GM21526 (cell line): ENCODE data around the gene NEK2.
"Not testable (repeated sequence)": the region's sequence is repeated elsewhere in the genome, so short reads cannot be mapped to it uniquely, and the experiment has no call there.

ENCODE experiments used
- ATAC-seq: cut with Tn5 transposase; IDR thresholded peaks from one replicate; pipeline ENCODE4 v1.9.1; 2021; ENCODE audit warnings: moderate library complexity; ENCODE audit not compliant: unreplicated experiment, low FRiP score

The NEK2 gene

GRCh38 chr1:211675230-211676105, at the start of gene NEK2:
TSS of gene NEK2 (minus strand) at chr1:211675621. CDS start at chr1:211675479, 142 bp downstream.
- ATAC-seq = peak; percentile 88

DNA sequence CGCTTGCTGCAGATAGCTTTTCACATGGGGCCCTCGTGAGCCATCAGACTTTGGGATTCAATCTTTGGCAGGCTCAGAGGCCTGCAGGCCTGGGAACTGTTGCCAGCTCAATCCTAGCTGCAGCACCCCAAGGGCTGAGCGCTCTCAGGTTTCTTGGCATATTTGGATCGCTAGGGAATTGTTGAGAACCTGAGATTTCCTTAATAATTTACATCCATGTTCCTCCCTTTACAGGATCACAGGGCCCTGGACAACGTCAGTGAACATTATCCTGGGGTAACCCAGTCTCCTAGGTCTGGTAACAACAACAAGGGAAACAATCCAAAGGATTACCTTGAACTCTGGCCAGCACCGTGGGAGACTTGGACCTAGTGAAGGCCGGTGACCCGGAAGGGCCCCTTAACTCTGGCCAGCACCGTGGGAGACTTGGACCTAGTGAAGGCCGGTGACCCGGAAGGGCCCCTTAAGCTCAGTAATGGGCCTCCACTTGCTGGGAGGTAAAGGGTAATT, 49.3 kb upstream of the NEK2 start:
- no peak for ATAC-seq

DNA sequence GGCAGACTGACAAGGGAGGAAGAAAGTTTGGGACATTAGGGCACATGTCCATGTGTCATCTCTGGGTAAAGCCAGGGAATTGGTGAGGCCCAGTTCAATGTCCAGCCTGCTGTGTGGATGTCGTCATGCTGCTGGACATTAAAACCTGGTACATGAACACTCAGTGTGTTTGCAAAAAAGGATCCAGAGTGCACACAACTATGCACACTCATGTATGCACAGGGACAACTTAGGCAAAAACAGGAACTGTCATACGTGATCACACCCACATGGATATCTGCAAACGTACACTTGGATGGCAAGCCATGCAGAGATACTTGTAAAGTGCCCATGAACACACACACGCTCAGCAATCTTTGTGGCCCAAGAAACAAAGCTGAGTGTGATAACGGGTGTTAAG, 47.9 kb upstream of the NEK2 start:
- ATAC-seq = no peak

GRCh38 chr1:211722277-211723175, 47.1 kb upstream of the NEK2 start:
- no peak for ATAC-seq

GRCh38 chr1:211716555-211716954, 41.1 kb upstream of the NEK2 start:
- ATAC-seq = not testable (repeated sequence)

DNA sequence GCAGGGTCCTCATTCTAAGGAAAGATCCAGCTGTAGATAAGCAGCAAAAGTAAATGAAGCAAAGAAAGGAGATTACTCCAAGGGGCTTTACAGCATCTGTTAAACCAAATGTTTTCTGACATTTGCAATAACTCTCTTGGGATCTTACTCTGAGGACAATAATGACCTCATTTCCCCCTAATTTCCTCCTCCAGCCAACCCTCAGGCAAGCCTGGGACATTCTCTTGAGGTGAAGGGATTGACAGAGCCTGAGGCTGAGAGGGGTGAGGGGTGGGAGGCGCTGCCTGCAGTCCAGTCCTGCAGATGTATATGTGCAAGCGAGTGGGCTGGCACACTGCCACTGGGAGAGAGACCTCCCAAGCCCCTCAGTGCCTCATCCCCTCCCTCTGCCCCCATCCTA, 40.5 kb upstream of the NEK2 start:
- no peak for ATAC-seq

DNA sequence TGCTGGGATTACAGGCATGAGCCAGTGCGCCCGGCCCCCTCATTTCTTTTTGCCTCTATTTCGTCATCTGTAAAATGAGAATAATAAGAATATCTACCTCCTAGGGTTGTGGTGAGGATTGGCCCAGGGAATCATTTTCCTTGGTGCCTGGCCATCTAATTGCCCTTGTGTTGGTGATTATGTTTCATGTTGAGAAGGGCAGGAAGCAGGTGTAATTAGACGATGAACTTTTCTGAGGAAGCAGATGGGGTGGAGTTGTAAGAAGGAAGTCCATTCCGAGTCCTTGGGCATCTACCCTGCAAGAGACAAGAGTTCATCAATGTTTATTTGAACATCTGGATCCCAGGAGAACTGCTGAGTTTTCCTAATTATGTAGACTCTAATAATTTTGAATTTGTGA, 38.7 kb upstream of the NEK2 start:
- no peak for ATAC-seq

GRCh38 chr1:211713231-211713630, 37.8 kb upstream of the NEK2 start:
- ATAC-seq = no peak

GRCh38 chr1:211711315-211711705, 35.9 kb upstream of the NEK2 start:
- ATAC-seq = no peak

DNA sequence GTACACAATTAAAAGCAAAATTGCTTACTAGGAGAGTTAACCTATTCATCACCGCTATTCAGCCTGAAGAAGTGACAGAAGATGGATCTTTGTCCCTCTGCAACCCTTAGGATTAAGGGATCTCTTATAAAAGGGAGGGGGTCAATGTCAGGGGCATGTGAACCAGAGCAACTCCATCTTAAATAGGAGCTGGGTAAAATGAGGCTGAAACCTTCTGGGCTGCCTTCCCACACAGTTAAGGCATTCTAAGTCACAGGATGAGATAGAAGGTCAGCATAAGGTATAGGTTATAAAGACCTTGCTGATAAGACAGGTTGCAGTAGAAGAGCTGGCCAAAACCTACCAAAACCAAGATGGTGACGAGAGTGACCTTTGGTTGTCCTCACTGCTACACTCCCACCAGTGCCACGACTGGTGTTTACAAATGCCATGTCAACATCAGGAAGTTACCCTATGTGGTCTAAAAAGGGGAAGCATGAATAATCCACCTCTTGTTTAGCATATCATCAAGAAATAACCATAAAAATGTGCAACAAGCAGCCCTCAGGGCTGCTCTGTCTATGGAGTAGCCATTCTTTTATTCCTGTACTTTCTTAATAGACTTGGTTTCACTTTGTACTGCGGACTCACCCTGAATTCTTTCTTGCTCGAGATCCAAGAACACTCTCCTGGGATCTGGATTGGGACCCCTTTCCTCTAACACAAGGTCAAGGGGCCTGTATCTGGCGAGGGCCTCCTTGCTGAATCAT, 35.3 kb upstream of the NEK2 start:
- ATAC-seq = no peak

GRCh38 chr1:211708926-211709325, 33.5 kb upstream of the NEK2 start:
- ATAC-seq = no peak

GRCh38 chr1:211708006-211708405, 32.6 kb upstream of the NEK2 start:
- ATAC-seq = no peak

- ATAC-seq = no peak
Measured at GRCh38 chr1:211705467-211706091, 30.2 kb upstream of the NEK2 start.

DNA sequence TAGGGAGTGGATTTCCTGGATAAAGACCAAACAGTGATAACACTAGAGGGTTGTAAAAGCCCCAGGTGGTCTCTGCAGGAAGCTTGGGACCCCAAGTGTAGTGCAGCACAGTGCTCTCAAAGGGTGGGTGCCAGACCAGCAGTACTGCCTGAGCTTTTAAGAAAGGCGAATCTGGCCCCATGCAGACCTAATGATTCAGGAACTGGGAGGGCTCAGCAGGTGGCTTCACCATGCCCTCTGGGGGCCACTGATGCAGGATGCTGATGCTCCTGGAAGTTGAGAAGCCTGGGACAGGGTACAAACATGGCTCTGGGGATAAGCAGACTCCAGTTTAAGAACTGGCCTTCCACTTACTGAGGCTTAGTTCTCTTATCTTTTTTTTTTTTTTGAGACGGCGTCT, 29.1 kb upstream of the NEK2 start:
- no peak for ATAC-seq

- no peak for ATAC-seq
Measured at GRCh38 chr1:211703812-211704537, 28.6 kb upstream of the NEK2 start.

GRCh38 chr1:211701733-211702132, 26.3 kb upstream of the NEK2 start:
- no peak for ATAC-seq

GRCh38 chr1:211699059-211699458, 23.6 kb upstream of the NEK2 start:
- ATAC-seq = no peak

GRCh38 chr1:211698161-211699026, 23.0 kb upstream of the NEK2 start:
- peak; percentile 48 for ATAC-seq

GRCh38 chr1:211697356-211697755, 21.9 kb upstream of the NEK2 start:
- peak; percentile 68 for ATAC-seq
